ENCODE measurements around the gene BCHE.

BCHE gene

DNA sequence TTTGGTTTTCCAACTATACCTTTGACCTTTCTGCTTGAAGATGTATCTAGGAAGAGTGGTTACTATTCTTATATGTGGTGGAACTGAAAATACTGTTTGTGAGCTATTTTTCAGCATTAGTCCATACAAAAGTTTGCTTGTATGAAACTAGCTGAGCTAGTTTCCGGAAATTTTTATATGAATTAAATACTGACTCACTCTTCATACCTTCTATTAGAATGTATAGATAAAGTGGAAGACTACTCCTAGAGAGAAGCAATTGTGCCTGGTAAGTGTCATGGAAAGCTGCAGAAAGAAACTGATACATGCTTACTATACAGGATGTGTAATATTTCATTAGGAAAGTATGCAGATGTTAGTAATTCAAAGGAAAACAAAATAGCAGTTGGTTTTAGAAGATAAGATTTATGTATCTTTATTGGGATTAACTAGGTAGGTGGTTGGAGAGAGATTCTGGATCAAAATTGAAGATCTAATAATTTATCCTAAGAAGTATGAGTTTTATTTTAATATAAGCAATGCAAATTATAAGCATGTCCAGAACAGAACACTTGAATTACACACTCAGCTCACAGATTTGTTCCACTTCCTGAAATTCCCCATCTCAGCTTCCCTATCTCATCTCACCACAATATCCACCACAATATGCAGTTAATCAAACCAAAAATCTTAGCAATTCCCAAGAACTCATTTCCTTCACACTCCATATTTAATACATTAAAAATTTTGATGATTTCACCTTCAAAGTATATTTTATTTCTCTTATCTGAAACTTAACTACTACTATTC lies 82.8 kb downstream of the BCHE start:
- no peak for DNase-seq (ENCODE audit: extremely low read depth, insufficient read length)
- H3K4me3 ChIP-seq (replicated peaks; ENCODE audit: low read depth, low read length), result no peak overlapping the region
- H3K36me3 ChIP-seq (ENCODE audit: control insufficient read depth, insufficient read depth, low read length), result no peaks in the 10 kb centered on the region
- TF ChIP-seq, protein P1, sequence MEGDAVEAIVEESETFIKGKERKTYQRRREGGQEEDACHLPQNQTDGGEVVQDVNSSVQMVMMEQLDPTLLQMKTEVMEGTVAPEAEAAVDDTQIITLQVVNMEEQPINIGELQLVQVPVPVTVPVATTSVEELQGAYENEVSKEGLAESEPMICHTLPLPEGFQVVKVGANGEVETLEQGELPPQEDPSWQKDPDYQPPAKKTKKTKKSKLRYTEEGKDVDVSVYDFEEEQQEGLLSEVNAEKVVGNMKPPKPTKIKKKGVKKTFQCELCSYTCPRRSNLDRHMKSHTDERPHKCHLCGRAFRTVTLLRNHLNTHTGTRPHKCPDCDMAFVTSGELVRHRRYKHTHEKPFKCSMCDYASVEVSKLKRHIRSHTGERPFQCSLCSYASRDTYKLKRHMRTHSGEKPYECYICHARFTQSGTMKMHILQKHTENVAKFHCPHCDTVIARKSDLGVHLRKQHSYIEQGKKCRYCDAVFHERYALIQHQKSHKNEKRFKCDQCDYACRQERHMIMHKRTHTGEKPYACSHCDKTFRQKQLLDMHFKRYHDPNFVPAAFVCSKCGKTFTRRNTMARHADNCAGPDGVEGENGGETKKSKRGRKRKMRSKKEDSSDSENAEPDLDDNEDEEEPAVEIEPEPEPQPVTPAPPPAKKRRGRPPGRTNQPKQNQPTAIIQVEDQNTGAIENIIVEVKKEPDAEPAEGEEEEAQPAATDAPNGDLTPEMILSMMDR (IDR thresholded peaks at IDR 0.05; ENCODE audit: insufficient read depth, low read length, poor library complexity, severe bottlenecking), result no peak
- H3K27me3 ChIP-seq (replicated peaks; ENCODE audit: control insufficient read depth, insufficient read depth, low read length), result no peaks in the 10 kb centered on the region

DNA sequence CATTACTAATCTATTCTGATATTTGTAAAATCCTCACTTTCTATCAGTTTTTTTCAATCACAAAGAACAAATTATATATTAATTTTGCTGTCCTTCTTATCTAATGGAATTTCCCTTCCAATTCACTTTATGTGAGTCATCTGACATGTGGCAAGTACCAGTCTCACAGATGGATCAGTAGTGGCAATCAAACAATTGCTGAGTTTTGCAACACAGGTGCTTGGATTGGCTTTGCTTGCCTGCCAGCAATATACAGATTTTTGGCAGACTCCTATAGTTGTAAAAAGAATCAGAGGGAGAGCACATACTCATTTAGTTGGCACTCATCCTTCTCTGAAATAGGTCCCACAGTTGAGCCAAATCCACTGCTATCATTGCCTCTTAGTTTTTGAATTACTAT lies 83.7 kb downstream of the BCHE start:
- no peaks in the 10 kb centered on the region for H3K27me3 ChIP-seq (replicated peaks; ENCODE audit: control insufficient read depth, insufficient read depth, low read length)
- TF ChIP-seq, protein P1 (IDR thresholded peaks at IDR 0.05; ENCODE audit: insufficient read depth, low read length, poor library complexity, severe bottlenecking), result no peak
- no peaks in the 10 kb centered on the region for H3K36me3 ChIP-seq (ENCODE audit: control insufficient read depth, insufficient read depth, low read length)
- H3K4me3 ChIP-seq (replicated peaks; ENCODE audit: low read depth, low read length), result no peak overlapping the region
- no peak for DNase-seq (ENCODE audit: extremely low read depth, insufficient read length)

DNA sequence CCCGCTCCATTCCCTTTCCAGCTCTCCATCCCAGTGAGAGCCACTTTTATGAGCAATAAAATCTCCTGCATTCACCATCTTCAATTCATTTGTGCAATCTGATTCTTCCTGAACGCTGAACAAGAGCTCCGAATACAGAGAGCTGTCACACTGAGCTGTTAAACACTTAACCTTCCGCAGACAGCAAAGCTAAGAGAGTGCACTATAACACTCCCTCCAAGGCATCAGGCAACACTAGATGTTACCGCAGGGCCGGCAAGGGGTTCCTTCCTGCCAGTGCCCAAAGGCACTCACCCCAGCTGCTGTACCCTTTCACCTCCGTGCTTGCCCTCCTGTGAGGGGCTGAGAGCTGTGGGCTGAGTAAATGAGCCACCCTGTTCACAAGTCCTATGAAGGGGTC lies 85.6 kb downstream of the BCHE start:
- Histone ChIP-seq H3K27me3 (replicated peaks; ENCODE audit: control insufficient read depth, insufficient read depth, low read length) (no peaks in the 10 kb centered on the region), H3K4me3 (replicated peaks; ENCODE audit: low read depth, low read length) (no peak overlapping the region), H3K36me3 (ENCODE audit: control insufficient read depth, insufficient read depth, low read length) (no peaks in the 10 kb centered on the region)
- TF ChIP-seq, protein P1 (IDR thresholded peaks at IDR 0.05; ENCODE audit: insufficient read depth, low read length, poor library complexity, severe bottlenecking), result no peak
- DNase-seq (ENCODE audit: extremely low read depth, insufficient read length), result no peak

DNA sequence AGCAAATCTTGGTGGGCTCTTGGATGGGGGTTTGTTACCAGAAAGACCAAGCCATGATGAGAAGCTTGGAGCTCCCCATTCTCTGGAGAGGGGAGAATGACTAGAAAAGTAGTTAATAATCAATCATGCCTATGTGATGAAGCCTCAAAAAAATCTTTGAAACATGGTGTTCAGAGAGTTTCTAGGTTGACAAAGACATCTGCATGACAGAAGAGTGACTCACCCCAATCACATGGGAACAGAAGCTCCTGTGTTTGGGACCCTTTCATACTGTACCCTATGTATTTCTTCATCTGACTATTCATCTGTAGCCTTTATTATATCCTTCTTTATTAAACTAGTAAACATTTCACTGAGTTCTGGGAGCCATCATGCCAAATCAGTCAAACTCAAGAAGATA lies 87.4 kb downstream of the BCHE start:
- H3K27me3 ChIP-seq (replicated peaks; ENCODE audit: control insufficient read depth, insufficient read depth, low read length), result no peaks in the 10 kb centered on the region
- TF ChIP-seq, protein P1 (IDR thresholded peaks at IDR 0.05; ENCODE audit: insufficient read depth, low read length, poor library complexity, severe bottlenecking), result no peak
- H3K36me3 ChIP-seq (ENCODE audit: control insufficient read depth, insufficient read depth, low read length), result no peaks in the 10 kb centered on the region
- DNase-seq (ENCODE audit: extremely low read depth, insufficient read length), result no peak
- H3K4me3 ChIP-seq (replicated peaks; ENCODE audit: low read depth, low read length), result no peak overlapping the region

DNA sequence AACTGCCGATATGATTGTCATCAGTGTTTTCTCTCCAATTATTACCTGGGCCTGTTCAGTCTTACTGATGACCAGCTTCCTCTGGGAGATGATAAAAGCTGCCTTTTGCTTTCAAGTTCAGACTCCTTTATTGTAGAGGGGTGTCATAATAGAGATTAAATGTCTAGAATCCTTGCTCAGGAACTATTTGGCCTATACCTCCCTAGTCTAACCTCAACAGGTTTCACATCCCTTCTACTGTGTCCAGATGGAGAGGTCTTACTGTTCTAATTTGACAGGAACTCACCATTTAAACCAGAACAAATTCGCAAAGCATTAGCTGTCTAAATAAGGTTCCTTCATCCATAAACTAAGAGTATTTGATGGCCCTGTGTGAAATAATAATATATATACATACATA lies 88.0 kb downstream of the BCHE start:
- H3K36me3 ChIP-seq (ENCODE audit: control insufficient read depth, insufficient read depth, low read length), result no peaks in the 10 kb centered on the region
- no peaks in the 10 kb centered on the region for H3K27me3 ChIP-seq (replicated peaks; ENCODE audit: control insufficient read depth, insufficient read depth, low read length)
- no peak for DNase-seq (ENCODE audit: extremely low read depth, insufficient read length)
- TF ChIP-seq, protein P1 (IDR thresholded peaks at IDR 0.05; ENCODE audit: insufficient read depth, low read length, poor library complexity, severe bottlenecking), result no peak
- no peak overlapping the region for H3K4me3 ChIP-seq (replicated peaks; ENCODE audit: low read depth, low read length)

Data from GM06990 (cell line).